IPS-20b (cell line): ENCODE results near the gene NUDT19.

ENCODE experiments used
- H3K27ac ChIP-seq: one replicate; pipeline ENCODE4 v1.5.1; 2013; ENCODE audit warnings: low read length
- H3K27me3 ChIP-seq: 2 replicates; pipeline ENCODE4 v1.6.1; 2013; ENCODE audit warnings: mild to moderate bottlenecking, low read length, inconsistent platforms; ENCODE audit not compliant: insufficient read depth
- H3K36me3 ChIP-seq: 2 replicates; pipeline ENCODE4 v1.6.1; 2013; ENCODE audit warnings: low read depth, mild to moderate bottlenecking, inconsistent platforms, low read length, moderate library complexity; ENCODE audit not compliant: insufficient read depth
- H3K4me1 ChIP-seq: 2 replicates; pipeline ENCODE4 v1.6.1; 2013; ENCODE audit warnings: mild to moderate bottlenecking, control low read depth, inconsistent platforms, low read length, moderate library complexity; ENCODE audit not compliant: insufficient read depth
- H3K4me3 ChIP-seq: 2 replicates; pipeline ENCODE4 v1.5.1; 2013; ENCODE audit warnings: mild to moderate bottlenecking, low read length, inconsistent platforms
- H3K9ac ChIP-seq: 2 replicates; pipeline ENCODE4 v1.6.1; 2013; ENCODE audit warnings: low read depth, mild to moderate bottlenecking, inconsistent platforms, low read length, moderate library complexity
- H3K9me3 ChIP-seq: 2 replicates; pipeline ENCODE4 v1.6.1; 2013; ENCODE audit warnings: mild to moderate bottlenecking, low read depth, low read length, inconsistent platforms; ENCODE audit not compliant: insufficient read depth

The NUDT19 gene

DNA sequence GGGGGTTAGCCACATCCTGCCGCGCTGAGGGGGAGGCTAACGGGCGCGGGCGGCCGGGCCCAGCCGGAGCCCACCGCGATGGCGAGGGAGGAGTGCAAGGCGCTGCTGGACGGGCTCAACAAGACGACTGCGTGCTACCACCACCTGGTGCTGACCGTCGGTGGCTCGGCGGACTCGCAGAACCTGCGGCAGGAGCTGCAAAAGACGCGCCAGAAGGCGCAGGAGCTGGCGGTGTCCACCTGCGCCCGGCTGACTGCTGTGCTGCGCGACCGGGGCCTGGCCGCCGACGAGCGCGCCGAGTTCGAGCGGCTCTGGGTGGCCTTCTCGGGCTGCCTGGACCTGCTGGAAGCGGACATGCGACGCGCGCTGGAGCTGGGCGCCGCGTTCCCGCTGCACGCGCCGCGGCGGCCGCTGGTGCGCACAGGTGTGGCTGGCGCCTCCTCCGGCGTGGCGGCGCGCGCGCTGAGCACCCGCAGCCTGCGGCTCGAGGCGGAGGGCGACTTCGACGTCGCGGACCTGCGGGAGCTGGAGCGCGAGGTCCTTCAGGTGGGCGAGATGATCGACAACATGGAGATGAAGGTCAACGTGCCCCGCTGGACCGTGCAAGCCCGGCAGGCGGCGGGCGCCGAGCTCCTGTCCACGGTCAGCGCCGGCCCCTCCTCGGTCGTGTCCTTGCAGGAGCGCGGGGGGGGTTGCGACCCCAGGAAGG, 15.3 kb upstream of the NUDT19 start:
- H3K36me3 ChIP-seq: no peaks in the 10 kb centered on the region
- H3K27ac ChIP-seq: no peak overlapping the region
- H3K27me3 ChIP-seq: peaks cover 53% of the 10 kb centered on the region
- H3K4me3 ChIP-seq: peak overlapping the region; percentile 80; the same call in 1 of the 2 replicates
- H3K4me1 ChIP-seq: peaks cover 6% of the 10 kb centered on the region; the same call in 1 of the 2 replicates
- no peak overlapping the region for H3K9ac ChIP-seq
- H3K9me3 ChIP-seq: no peaks in the 10 kb centered on the region; the same call in 1 of the 2 replicates

DNA sequence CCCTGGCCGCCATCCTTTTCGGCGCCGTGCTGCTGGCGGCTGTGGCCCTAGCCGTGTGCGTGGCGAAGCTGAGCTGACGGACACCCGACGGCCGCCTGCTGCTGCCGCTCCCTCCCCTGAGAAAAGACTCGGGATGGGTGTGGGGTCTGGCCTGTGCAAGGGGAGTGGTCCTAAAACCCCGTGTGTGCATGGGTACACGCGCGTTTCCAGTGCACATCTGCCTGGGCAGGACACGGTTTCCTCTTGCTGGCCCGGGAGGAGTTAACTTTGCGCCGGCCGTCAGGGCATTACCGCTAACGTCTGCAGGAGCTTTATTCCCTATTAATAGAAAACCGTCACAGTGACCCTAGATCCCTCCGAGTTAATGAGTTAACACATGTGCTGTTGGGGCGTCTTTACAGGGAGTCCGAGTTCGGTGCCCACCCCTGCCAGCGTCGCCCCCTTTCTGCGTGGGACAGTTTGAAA, 14.7 kb upstream of the NUDT19 start:
- Histone ChIP-seq H3K36me3 (no peaks in the 10 kb centered on the region), H3K4me1 (peaks cover 6% of the 10 kb centered on the region; the same call in 1 of the 2 replicates), H3K4me3 (peak overlapping the region; percentile 80; the same call in 1 of the 2 replicates), H3K27me3 (peaks cover 53% of the 10 kb centered on the region), H3K27ac (no peak overlapping the region), H3K9me3 (no peaks in the 10 kb centered on the region; the same call in 1 of the 2 replicates), H3K9ac (no peak overlapping the region)

DNA sequence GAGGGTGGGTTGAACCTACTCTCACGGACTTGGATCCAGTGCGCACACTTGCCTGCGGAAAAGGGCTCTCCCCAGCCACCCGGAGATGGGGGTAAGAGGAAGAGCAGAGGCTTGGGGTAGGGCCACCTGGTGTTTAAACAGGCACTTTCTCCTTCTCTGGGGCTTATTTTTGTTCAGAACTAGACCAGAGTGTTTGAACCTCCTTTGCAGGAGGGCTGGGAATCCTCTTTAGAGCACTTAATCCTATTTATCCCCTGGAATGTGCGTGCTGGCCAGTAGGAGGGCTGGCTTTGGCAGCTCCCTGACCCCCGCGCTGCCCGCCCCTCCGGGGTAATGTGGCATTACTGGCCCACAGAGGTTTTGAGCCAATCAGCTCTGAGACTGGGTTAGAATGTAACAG, 14.0 kb upstream of the NUDT19 start:
- peaks cover 6% of the 10 kb centered on the region; the same call in 1 of the 2 replicates for H3K4me1 ChIP-seq
- H3K9me3 ChIP-seq: no peaks in the 10 kb centered on the region; the same call in 1 of the 2 replicates
- peak overlapping the region; percentile 33; the same call in 1 of the 2 replicates for H3K4me3 ChIP-seq
- H3K36me3 ChIP-seq: no peaks in the 10 kb centered on the region
- H3K9ac ChIP-seq: no peak overlapping the region
- no peak overlapping the region for H3K27ac ChIP-seq
- H3K27me3 ChIP-seq: peaks cover 53% of the 10 kb centered on the region

DNA sequence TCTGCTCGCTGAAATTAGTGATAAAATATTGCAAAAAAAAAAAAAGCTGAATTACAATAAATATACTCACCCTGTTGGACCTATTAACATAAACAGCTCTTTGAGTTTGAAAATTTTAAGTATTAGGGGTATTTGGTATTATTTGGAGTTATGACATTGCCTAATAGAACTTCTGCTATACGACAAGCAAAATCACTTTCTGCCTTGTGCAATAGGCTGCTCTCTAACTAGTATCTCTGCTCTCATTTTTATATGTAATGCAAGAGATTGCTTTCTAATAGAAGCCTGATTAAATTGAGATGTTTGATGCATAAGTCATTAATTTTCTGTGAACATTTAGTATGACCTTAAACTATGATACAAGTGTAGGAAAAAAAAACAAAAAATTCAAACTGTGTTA, 10.6 kb upstream of the NUDT19 start:
- H3K27ac ChIP-seq: no peak overlapping the region
- H3K9me3 ChIP-seq: no peaks in the 10 kb centered on the region; the same call in 1 of the 2 replicates
- H3K9ac ChIP-seq: no peak overlapping the region
- H3K4me3 ChIP-seq: no peak overlapping the region
- peaks cover 36% of the 10 kb centered on the region for H3K27me3 ChIP-seq
- H3K36me3 ChIP-seq: no peaks in the 10 kb centered on the region
- H3K4me1 ChIP-seq: peaks cover 6% of the 10 kb centered on the region; the same call in 1 of the 2 replicates

DNA sequence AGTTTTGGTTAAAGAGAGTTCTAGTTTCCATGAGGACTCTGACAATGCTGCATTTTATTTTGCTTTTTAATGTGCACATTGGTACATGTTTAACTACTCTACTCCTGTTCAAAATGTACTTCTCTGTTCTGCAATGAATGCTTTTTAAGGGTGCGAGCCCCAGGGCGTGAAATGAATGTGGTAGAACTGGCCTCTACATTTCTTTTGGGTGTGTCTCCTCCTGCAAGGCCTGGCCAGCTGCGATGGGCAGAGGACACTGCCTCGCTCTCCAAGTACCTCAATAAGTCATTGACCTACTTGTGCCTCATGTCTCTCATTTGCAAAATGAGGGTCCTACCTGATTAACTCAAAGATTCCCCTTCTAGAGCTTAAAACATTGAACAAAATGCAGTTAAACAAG, 9.3 kb upstream of the NUDT19 start:
- no peak overlapping the region for H3K4me3 ChIP-seq
- no peaks in the 10 kb centered on the region for H3K9me3 ChIP-seq
- H3K27ac ChIP-seq: no peak overlapping the region
- no peak overlapping the region for H3K9ac ChIP-seq
- no peaks in the 10 kb centered on the region for H3K36me3 ChIP-seq
- peaks cover 5% of the 10 kb centered on the region; the same call in 1 of the 2 replicates for H3K4me1 ChIP-seq
- H3K27me3 ChIP-seq: peaks cover 23% of the 10 kb centered on the region

DNA sequence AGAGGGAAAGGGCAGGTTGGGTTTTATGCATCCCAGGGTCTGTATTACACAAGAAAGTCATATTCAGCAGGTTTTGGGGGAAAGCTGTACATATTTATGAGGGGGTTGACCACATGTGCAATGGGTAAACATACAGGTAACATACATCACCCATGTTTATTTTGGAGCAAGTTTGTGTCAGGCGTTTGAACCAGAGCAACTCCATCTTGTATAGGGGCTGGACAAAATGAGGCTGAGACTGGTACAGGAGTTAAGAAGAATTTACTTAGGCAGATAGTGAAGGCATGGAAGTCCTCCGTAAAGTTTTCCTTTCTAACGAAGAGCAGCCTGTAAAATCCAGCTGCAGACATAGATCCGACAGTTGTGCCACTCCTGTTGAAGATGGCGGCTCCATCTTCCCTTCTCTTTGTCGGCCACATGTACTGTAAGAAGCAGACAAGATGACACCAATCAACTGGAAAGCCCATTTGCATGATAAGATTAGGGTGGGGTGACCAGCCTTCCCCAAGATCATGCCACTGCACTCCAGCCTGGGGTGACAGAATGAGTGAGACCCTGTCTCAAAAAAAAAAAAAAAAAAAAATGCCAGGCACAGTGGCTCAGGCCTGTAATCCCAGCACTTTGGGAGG, 4.7 kb upstream of the NUDT19 start:
- H3K27ac ChIP-seq: no peak overlapping the region
- H3K36me3 ChIP-seq: no peaks in the 10 kb centered on the region
- peaks cover 12% of the 10 kb centered on the region for H3K27me3 ChIP-seq

DNA sequence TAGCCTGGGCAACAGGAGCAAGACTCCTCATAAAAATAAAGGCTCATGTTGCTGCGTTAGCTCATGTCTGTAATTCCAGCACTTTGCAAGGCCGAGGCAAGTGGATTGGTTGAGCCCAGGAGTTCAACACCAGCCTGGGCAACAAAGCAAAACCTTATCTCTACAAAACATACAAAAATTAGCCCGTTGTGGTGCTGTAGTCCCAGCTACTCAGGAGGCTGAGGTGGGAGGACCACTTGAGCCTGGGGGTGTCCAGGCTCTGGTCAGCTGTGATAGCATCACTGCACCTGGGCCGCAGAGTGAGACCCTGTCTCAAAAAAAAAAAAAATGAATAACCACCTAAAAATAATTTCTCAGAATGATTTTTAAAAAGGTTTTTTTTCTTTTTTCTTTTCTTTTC, 3.9 kb upstream of the NUDT19 start:
- Histone ChIP-seq H3K9me3 (no peaks in the 10 kb centered on the region), H3K4me1 (no peaks in the 10 kb centered on the region), H3K27me3 (peaks cover 19% of the 10 kb centered on the region), H3K27ac (no peak overlapping the region), H3K9ac (no peak overlapping the region), H3K36me3 (no peaks in the 10 kb centered on the region), H3K4me3 (no peak overlapping the region)

More for the DNA sequence above, 4.7 kb upstream of the NUDT19 start:
- Histone ChIP-seq H3K4me3 (no peak overlapping the region), H3K4me1 (no peaks in the 10 kb centered on the region), H3K9ac (no peak overlapping the region), H3K9me3 (no peaks in the 10 kb centered on the region)

DNA sequence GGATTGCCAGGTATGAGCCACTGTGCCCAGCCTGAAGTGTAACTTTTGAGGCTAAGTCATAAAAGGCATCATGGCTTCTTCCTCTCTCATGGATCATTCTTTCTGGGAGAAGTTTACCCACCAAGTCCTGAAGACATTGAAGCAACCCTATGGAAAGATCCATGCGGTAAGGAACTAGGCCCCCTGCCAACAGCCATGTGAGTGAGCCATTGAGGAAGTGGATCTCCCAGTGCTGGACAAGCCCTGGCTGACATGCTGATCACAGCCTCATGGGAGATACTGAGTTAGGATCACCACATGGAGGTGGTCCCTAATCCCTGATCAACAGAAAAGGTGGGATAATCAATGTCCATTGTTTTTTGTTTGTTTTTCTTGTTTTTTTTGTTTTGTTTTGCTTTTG, 3.3 kb upstream of the NUDT19 start:
- no peak overlapping the region for H3K9ac ChIP-seq
- H3K4me1 ChIP-seq: no peaks in the 10 kb centered on the region
- no peaks in the 10 kb centered on the region for H3K36me3 ChIP-seq
- no peaks in the 10 kb centered on the region for H3K9me3 ChIP-seq
- H3K27me3 ChIP-seq: peaks cover 25% of the 10 kb centered on the region
- H3K4me3 ChIP-seq: no peak overlapping the region
- H3K27ac ChIP-seq: no peak overlapping the region

DNA sequence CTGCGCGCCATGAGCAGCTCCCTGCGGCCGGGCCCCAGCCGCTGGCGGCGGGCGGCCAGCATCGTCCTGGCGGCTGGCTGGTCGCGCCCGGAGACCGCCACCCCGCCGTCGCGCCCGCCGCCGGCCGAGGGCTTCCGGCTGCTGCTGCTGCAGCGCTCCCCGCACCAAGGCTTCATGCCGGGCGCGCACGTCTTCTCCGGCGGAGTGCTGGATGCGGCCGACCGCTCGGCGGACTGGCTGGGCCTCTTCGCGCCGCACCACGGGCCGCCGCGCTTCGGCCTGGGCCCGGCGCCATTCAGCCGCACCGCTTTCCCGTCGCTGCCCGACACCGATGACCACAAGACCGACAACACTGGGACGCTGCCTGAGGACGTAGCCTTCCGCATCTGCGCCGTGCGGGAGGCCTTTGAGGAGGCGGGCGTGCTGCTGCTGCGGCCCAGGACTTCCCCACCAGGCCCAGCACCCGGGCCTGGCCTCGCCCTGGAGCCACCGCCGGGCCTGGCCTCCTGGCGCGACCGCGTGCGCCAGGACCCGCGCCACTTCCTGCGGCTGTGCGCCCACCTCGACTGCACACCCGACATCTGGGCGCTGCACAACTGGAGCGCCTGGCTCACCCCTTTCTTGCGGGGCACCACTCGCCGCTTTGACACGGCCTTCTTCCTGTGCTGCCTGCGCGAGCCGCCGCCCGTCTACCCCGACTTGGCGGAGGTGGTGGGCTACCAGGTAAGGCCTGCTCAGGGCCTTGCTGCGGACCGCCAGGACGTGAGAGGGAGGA, 518 bp downstream of the NUDT19 start:
- Histone ChIP-seq H3K36me3 (no peaks in the 10 kb centered on the region), H3K27me3 (peaks cover 26% of the 10 kb centered on the region), H3K9me3 (no peaks in the 10 kb centered on the region), H3K9ac (peak overlapping the region; percentile 61; the same call in 1 of the 2 replicates), H3K27ac (no peak overlapping the region), H3K4me3 (peak overlapping the region; percentile 65; the same call in 1 of the 2 replicates), H3K4me1 (no peaks in the 10 kb centered on the region)

DNA sequence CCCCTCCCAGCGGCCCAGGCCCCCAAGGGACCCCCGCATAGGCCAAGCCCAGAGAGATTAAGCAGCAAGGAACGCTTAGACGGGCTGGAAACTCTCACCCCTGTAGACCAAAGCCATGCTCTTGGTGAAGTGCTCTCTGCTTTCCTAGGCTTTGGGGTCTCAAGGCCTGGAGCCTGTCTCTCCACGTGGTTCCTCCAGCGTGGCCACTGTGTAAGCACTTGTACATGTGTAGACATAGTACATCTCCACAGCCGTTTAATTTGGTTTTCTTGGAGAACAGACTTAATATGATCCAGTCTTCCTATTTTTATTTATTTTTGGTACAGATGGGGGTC, 1.1 kb downstream of the NUDT19 start:
- no peak overlapping the region for H3K27ac ChIP-seq
- H3K4me3 ChIP-seq: peak overlapping the region; percentile 65; the same call in 1 of the 2 replicates
- no peaks in the 10 kb centered on the region for H3K9me3 ChIP-seq
- H3K36me3 ChIP-seq: no peaks in the 10 kb centered on the region
- peak overlapping the region; percentile 61; the same call in 1 of the 2 replicates for H3K9ac ChIP-seq
- H3K27me3 ChIP-seq: peaks cover 26% of the 10 kb centered on the region
- peaks cover 3% of the 10 kb centered on the region; the same call in 1 of the 2 replicates for H3K4me1 ChIP-seq
